MM.1S (cell line): Measurements from ENCODE around the gene DPH1.

Source experiments
- DNase-seq: peaks from one replicate; pipeline ENCODE4 v3.0.0-alpha.2; 2015
- H2AFZ ChIP-seq: fragments of 300-600 bp; sonication (generic); 2 replicates; pipeline ENCODE4 v1.6.0; 2016; ENCODE audit warnings: antibody characterized with exemption, low read length
- H3F3A ChIP-seq: fragments of 300-600 bp; sonication (generic); 2 replicates; pipeline ENCODE4 v1.6.1; 2016; ENCODE audit warnings: mild to moderate bottlenecking, antibody characterized with exemption, low read length, moderate library complexity, mixed read lengths; ENCODE audit not compliant: insufficient read depth
- H3K27ac ChIP-seq: fragments of 300-600 bp; sonication (generic); 2 replicates; pipeline ENCODE4 v1.5.1; 2016; ENCODE audit warnings: mild to moderate bottlenecking, low read length
- H3K27me3 ChIP-seq: fragments of 300-600 bp; sonication (generic); replicated peaks from 2 replicates; pipeline ENCODE4 v1.6.0; 2016; ENCODE audit warnings: low read length; ENCODE audit not compliant: insufficient read depth
- H3K36me3 ChIP-seq: fragments of 300-600 bp; sonication (generic); replicated peaks from 2 replicates; pipeline ENCODE4 v1.6.1; 2016; ENCODE audit warnings: mild to moderate bottlenecking, low read length, mixed read lengths; ENCODE audit not compliant: insufficient read depth
- H3K4me1 ChIP-seq: fragments of 300-600 bp; sonication (generic); 2 replicates; pipeline ENCODE4 v1.6.1; 2016; ENCODE audit warnings: low read length, mixed read lengths
- H3K4me2 ChIP-seq: fragments of 300-600 bp; sonication (generic); 2 replicates; pipeline ENCODE4 v1.6.0; 2016; ENCODE audit warnings: low read depth, low read length
- H3K4me3 ChIP-seq: fragments of 300-600 bp; sonication (generic); 2 replicates; pipeline ENCODE4 v1.5.1; 2016; ENCODE audit warnings: low read length, mixed read lengths
- H3K79me2 ChIP-seq: fragments of 300-600 bp; sonication (generic); 2 replicates; pipeline ENCODE4 v1.6.1; 2016; ENCODE audit warnings: mixed run types, low read length, mixed read lengths
- H3K9ac ChIP-seq: fragments of 300-600 bp; sonication (generic); 2 replicates; pipeline ENCODE4 v1.6.1; 2016; ENCODE audit warnings: low read length, mixed read lengths
- H3K9me2 ChIP-seq: fragments of 300-600 bp; sonication (generic); replicated peaks from 2 replicates; pipeline ENCODE4 v1.6.1; 2016; ENCODE audit warnings: mild to moderate bottlenecking, low read length, mixed read lengths; ENCODE audit not compliant: insufficient read depth
- H3K9me3 ChIP-seq: fragments of 300-600 bp; sonication (generic); replicated peaks from 2 replicates; pipeline ENCODE4 v1.6.1; 2016; ENCODE audit warnings: mild to moderate bottlenecking, low read length, mixed read lengths; ENCODE audit not compliant: insufficient read depth
- H4K20me1 ChIP-seq: fragments of 300-600 bp; sonication (generic); 2 replicates; pipeline ENCODE4 v1.6.1; 2016; ENCODE audit warnings: mild to moderate bottlenecking, low read length, moderate library complexity, mixed read lengths; ENCODE audit not compliant: insufficient read depth
- CTCF ChIP-seq: fragments of 300-600 bp; sonication (generic); IDR thresholded peaks from 2 replicates; pipeline ENCODE4 v1.5.1; 2016; ENCODE audit warnings: antibody characterized with exemption, low read length, mixed read lengths
- EZH2 ChIP-seq: fragments of 300-600 bp; sonication (generic); optimal IDR thresholded peaks from 2 replicates; pipeline ENCODE3; 2017; ENCODE audit warnings: low read depth, mild to moderate bottlenecking, antibody characterized with exemption, low read length, mixed read lengths
- EZH2phosphoT487 ChIP-seq: fragments of 300-600 bp; sonication (generic); IDR thresholded peaks from 2 replicates; pipeline ENCODE4 v1.6.1; 2018; ENCODE audit warnings: antibody characterized with exemption, low read length

DPH1 gene

GRCh38 chr17:2002767-2003329, 27.1 kb upstream of the DPH1 start:
- Histone ChIP-seq H3K9ac (no peak overlapping the region), H3K9me2 (no peaks in the 10 kb centered on the region), H3K9me3 (no peaks in the 10 kb centered on the region), H3K27ac (no peak overlapping the region), H3K36me3 (no peaks in the 10 kb centered on the region), H3K27me3 (peaks cover 42% of the 10 kb centered on the region), H3K4me2 (no peak overlapping the region), H2AFZ (no peak overlapping the region), H3F3A (no peaks in the 10 kb centered on the region), H3K4me3 (no peak overlapping the region), H3K79me2 (no peaks in the 10 kb centered on the region), H4K20me1 (no peaks in the 10 kb centered on the region), H3K4me1 (peaks cover 8% of the 10 kb centered on the region; the same call in 1 of the 2 replicates)
- TF ChIP-seq EZH2phosphoT487 (no peak), EZH2 (no peak), CTCF (no peak)
- DNase-seq: no peak

- Histone ChIP-seq H3K9me2 (no peaks in the 10 kb centered on the region), H3K4me1 (peaks cover 8% of the 10 kb centered on the region; the same call in 1 of the 2 replicates), H3F3A (no peaks in the 10 kb centered on the region), H2AFZ (no peak overlapping the region), H3K9ac (no peak overlapping the region), H3K27me3 (peaks cover 49% of the 10 kb centered on the region), H3K9me3 (no peaks in the 10 kb centered on the region), H3K27ac (no peak overlapping the region), H3K4me2 (no peak overlapping the region), H3K4me3 (no peak overlapping the region), H4K20me1 (no peaks in the 10 kb centered on the region), H3K36me3 (no peaks in the 10 kb centered on the region), H3K79me2 (no peaks in the 10 kb centered on the region)
- no peak for DNase-seq
- no peak for TF ChIP-seq CTCF
- TF ChIP-seq EZH2phosphoT487: no peak
- TF ChIP-seq EZH2: no peak
Measured at GRCh38 chr17:2003525-2003924, 26.4 kb upstream of the DPH1 start.

- H3K27ac ChIP-seq: no peak overlapping the region
- no peaks in the 10 kb centered on the region for H3K9me3 ChIP-seq
- H3K36me3 ChIP-seq: no peaks in the 10 kb centered on the region
- H2AFZ ChIP-seq: no peak overlapping the region
- H3K79me2 ChIP-seq: no peaks in the 10 kb centered on the region
- peaks cover 54% of the 10 kb centered on the region for H3K27me3 ChIP-seq
- H3K9me2 ChIP-seq: no peaks in the 10 kb centered on the region
- H3K9ac ChIP-seq: no peak overlapping the region
- H4K20me1 ChIP-seq: no peaks in the 10 kb centered on the region
- no peak for TF ChIP-seq CTCF
- no peak for TF ChIP-seq EZH2phosphoT487
- TF ChIP-seq EZH2: no peak
- DNase-seq: no peak
- no peak overlapping the region for H3K4me3 ChIP-seq
- no peak overlapping the region for H3K4me2 ChIP-seq
- no peaks in the 10 kb centered on the region for H3F3A ChIP-seq
- H3K4me1 ChIP-seq: peaks cover 7% of the 10 kb centered on the region; the same call in 1 of the 2 replicates
Measured at GRCh38 chr17:2004435-2004952, 25.5 kb upstream of the DPH1 start.
